Type B pancreatic cell (in vitro differentiated cells): ENCODE measurements around the gene ANKRD2. TPM values are rescaled to one million over a fixed set of nuclear protein-coding genes. Genes with fewer than 3 reads are reported as not detected.
A peak's percentile ranks its signal among the peaks of the same experiment; 100 is the strongest.

Source experiments
- DNase-seq: peaks from one replicate; pipeline ENCODE4 v3.0.0; 2021; ENCODE audit warnings: mixed read lengths; ENCODE audit not compliant: unreplicated experiment; ENCODE audit errors: extremely low spot score
- H3K27ac Mint-ChIP-seq: 2 replicates; pipeline ENCODE4 v1.8.0; 2021; ENCODE audit warnings: mild to moderate bottlenecking, mixed read lengths
- H3K27me3 Mint-ChIP-seq: 2 replicates; pipeline ENCODE4 v1.8.0; 2021; ENCODE audit warnings: mixed read lengths
- H3K36me3 Mint-ChIP-seq: 2 replicates; pipeline ENCODE4 v1.8.0; 2021; ENCODE audit warnings: mixed read lengths
- H3K4me1 Mint-ChIP-seq: one replicate; pipeline ENCODE4 v1.8.0; 2021; ENCODE audit warnings: mixed read lengths; ENCODE audit not compliant: unreplicated experiment
- H3K4me3 Mint-ChIP-seq: 2 replicates; pipeline ENCODE4 v1.8.0; 2021; ENCODE audit warnings: mild to moderate bottlenecking, mixed read lengths
- H3K9me3 Mint-ChIP-seq: 2 replicates; pipeline ENCODE4 v1.8.0; 2021; ENCODE audit warnings: mixed read lengths
- CTCF ChIP-seq: fragments of 200-600 bp; sonication (generic); conservative IDR thresholded peaks from 2 replicates; pipeline ENCODE4 v1.5.0; 2021; ENCODE audit warnings: antibody characterized with exemption, mild to moderate bottlenecking
- total RNA-seq: library from RNA; stranded (reverse); gene quantifications from 2 replicates; pipeline ENCODE4 v1.2.1, GENCODE V29; 2021; ENCODE audit warnings: low replicate concordance

The ANKRD2 gene
- total RNA-seq, 1 donor from 2014 or later: not detected

- no peaks in the 10 kb centered on the region for H3K9me3 Mint-ChIP-seq
- H3K27me3 Mint-ChIP-seq: no peaks in the 10 kb centered on the region
- DNase-seq: no peak
- H3K4me1 Mint-ChIP-seq: peaks cover 3% of the 10 kb centered on the region
- no peak overlapping the region for H3K4me3 Mint-ChIP-seq
- TF ChIP-seq CTCF: no peak
- H3K36me3 Mint-ChIP-seq: peaks cover 3% of the 10 kb centered on the region
- no peak overlapping the region for H3K27ac Mint-ChIP-seq
These were observed 50.7 kb downstream of the ANKRD2 start for GRCh38 chr10:97623277-97623676.

- no peak for DNase-seq
- Mint-ChIP-seq H3K36me3 (no peaks in the 10 kb centered on the region), H3K9me3 (no peaks in the 10 kb centered on the region), H3K4me3 (no peak overlapping the region), H3K27ac (no peak overlapping the region), H3K4me1 (peaks cover 6% of the 10 kb centered on the region), H3K27me3 (no peaks in the 10 kb centered on the region)
- TF ChIP-seq CTCF: no peak
These were observed 55.2 kb downstream of the ANKRD2 start for GRCh38 chr10:97627731-97628130.

- no peak for TF ChIP-seq CTCF
- Mint-ChIP-seq H3K4me1 (peaks cover 7% of the 10 kb centered on the region), H3K27me3 (no peaks in the 10 kb centered on the region), H3K36me3 (no peaks in the 10 kb centered on the region), H3K4me3 (no peak overlapping the region), H3K9me3 (no peaks in the 10 kb centered on the region), H3K27ac (no peak overlapping the region)
- no peak for DNase-seq
These were observed 55.6 kb downstream of the ANKRD2 start for GRCh38 chr10:97628228-97628627.

- H3K27ac Mint-ChIP-seq: no peak overlapping the region
These were observed 56.7 kb downstream of the ANKRD2 start for GRCh38 chr10:97629289-97629688.

GRCh38 chr10:97631098-97631497 is 58.5 kb downstream of the ANKRD2 start:
- peak overlapping the region; percentile 31 for H3K4me3 Mint-ChIP-seq
- H3K36me3 Mint-ChIP-seq: no peaks in the 10 kb centered on the region
- no peaks in the 10 kb centered on the region for H3K27me3 Mint-ChIP-seq
- no peak overlapping the region for H3K27ac Mint-ChIP-seq
- H3K9me3 Mint-ChIP-seq: no peaks in the 10 kb centered on the region
- TF ChIP-seq CTCF: no peak
- H3K4me1 Mint-ChIP-seq: peaks cover 13% of the 10 kb centered on the region
- no peak for DNase-seq

More at GRCh38 chr10:97629289-97629688, 56.7 kb downstream of the ANKRD2 start:
- Mint-ChIP-seq H3K9me3 (no peaks in the 10 kb centered on the region), H3K4me1 (peaks cover 13% of the 10 kb centered on the region), H3K27me3 (no peaks in the 10 kb centered on the region), H3K4me3 (no peak overlapping the region), H3K36me3 (no peaks in the 10 kb centered on the region)
- no peak for DNase-seq
- TF ChIP-seq CTCF: no peak
